Measurements from ENCODE around the gene YIPF4.
"Not testable (repeated sequence)": the region's sequence is repeated elsewhere in the genome, so short reads cannot be mapped to it uniquely, and the experiment has no call there.

The YIPF4 gene

DNA sequence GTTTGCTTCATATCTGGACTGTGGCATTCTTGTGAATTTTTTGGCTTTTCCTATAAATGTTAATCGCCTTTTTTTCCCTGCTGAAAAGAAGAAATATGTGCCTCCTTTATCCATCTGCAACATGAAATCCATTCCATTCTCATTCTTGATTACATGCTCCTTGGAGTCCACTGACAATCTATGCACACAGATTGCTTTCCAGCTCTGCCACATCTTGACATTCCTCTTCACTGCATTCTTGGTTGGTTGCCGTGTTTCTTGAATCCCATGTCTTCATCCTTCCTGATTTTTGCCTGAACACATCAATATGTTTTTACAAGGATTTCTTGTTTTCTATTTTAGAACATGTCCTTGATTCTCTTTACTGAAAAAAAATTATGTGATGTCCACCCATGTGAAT, 52.4 kb downstream of the YIPF4 start:
- Histone ChIP-seq H2AFZ (ENCODE audit: low read length) (no peak overlapping the region), H3K4me3 (ENCODE audit: low read depth, low read length, poor library complexity, severe bottlenecking) (no peak overlapping the region), H4K20me1 (ENCODE audit: insufficient read depth, low read length) (no peaks in the 10 kb centered on the region), H3K9ac (ENCODE audit: low read length) (no peak overlapping the region), H3K9me3 (ENCODE audit: low read length) (no peaks in the 10 kb centered on the region), H3K36me3 (ENCODE audit: insufficient read depth, low read length) (no peaks in the 10 kb centered on the region), H3K9me2 (ENCODE audit: low read depth, low read length) (no peaks in the 10 kb centered on the region), H3K4me1 (ENCODE audit: insufficient read depth, low read length, severe bottlenecking) (no peaks in the 10 kb centered on the region), H3K27ac (ENCODE audit: low read depth, low read length, poor library complexity, severe bottlenecking) (no peak overlapping the region), H3F3A (ENCODE audit: insufficient read depth, low read length) (no peaks in the 10 kb centered on the region), H3K4me2 (ENCODE audit: low read length) (no peak overlapping the region), H3K79me2 (ENCODE audit: insufficient read depth, low read length) (no peaks in the 10 kb centered on the region), H3K27me3 (ENCODE audit: insufficient read depth, low read length) (no peaks in the 10 kb centered on the region)
- TF ChIP-seq, protein P1, sequence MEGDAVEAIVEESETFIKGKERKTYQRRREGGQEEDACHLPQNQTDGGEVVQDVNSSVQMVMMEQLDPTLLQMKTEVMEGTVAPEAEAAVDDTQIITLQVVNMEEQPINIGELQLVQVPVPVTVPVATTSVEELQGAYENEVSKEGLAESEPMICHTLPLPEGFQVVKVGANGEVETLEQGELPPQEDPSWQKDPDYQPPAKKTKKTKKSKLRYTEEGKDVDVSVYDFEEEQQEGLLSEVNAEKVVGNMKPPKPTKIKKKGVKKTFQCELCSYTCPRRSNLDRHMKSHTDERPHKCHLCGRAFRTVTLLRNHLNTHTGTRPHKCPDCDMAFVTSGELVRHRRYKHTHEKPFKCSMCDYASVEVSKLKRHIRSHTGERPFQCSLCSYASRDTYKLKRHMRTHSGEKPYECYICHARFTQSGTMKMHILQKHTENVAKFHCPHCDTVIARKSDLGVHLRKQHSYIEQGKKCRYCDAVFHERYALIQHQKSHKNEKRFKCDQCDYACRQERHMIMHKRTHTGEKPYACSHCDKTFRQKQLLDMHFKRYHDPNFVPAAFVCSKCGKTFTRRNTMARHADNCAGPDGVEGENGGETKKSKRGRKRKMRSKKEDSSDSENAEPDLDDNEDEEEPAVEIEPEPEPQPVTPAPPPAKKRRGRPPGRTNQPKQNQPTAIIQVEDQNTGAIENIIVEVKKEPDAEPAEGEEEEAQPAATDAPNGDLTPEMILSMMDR (IDR thresholded peaks at IDR 0.05; ENCODE audit: low read length) = no peak
- TF ChIP-seq EZH2 (IDR thresholded peaks at IDR 0.05; ENCODE audit: borderline replicate concordance, low read length) = no peak

DNA sequence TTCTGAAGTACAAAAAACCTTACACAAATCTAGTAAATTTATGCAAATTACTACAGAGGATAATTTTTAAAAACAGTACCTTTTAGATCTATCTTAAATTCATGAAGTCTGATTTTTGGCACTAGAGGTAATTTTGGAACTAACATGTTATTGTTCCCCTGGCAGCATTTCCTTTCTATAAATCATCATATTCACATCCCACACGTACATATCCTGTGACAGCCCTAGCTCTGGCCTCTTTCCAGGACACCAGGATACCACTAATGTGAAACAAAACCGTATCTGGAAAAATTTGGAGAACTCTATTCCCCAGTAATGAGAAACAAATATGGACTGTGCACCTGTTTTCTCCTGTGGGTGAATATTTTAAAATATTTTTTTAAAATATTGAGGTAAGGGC, 65.1 kb downstream of the YIPF4 start:
- Histone ChIP-seq H3K27ac (ENCODE audit: low read depth, low read length, poor library complexity, severe bottlenecking) (no peak overlapping the region), H3K27me3 (ENCODE audit: insufficient read depth, low read length) (no peaks in the 10 kb centered on the region), H3F3A (ENCODE audit: insufficient read depth, low read length) (no peaks in the 10 kb centered on the region), H3K4me3 (ENCODE audit: low read depth, low read length, poor library complexity, severe bottlenecking) (no peak overlapping the region), H4K20me1 (ENCODE audit: insufficient read depth, low read length) (no peaks in the 10 kb centered on the region), H3K79me2 (ENCODE audit: insufficient read depth, low read length) (no peaks in the 10 kb centered on the region), H3K9me2 (ENCODE audit: low read depth, low read length) (no peaks in the 10 kb centered on the region), H3K9me3 (ENCODE audit: low read length) (no peaks in the 10 kb centered on the region), H3K36me3 (ENCODE audit: insufficient read depth, low read length) (no peaks in the 10 kb centered on the region), H3K4me2 (ENCODE audit: low read length) (no peak overlapping the region), H3K4me1 (ENCODE audit: insufficient read depth, low read length, severe bottlenecking) (no peaks in the 10 kb centered on the region), H2AFZ (ENCODE audit: low read length) (no peak overlapping the region), H3K9ac (ENCODE audit: low read length) (no peak overlapping the region)
- no peak for TF ChIP-seq EZH2 (IDR thresholded peaks at IDR 0.05; ENCODE audit: borderline replicate concordance, low read length)
- TF ChIP-seq, protein P1 (IDR thresholded peaks at IDR 0.05; ENCODE audit: low read length) = no peak

- not testable (repeated sequence) for H3K36me3 ChIP-seq (ENCODE audit: insufficient read depth, low read length); H2AFZ ChIP-seq (ENCODE audit: low read length); H3K27ac ChIP-seq (ENCODE audit: low read depth, low read length, poor library complexity, severe bottlenecking); H3K79me2 ChIP-seq (ENCODE audit: insufficient read depth, low read length); H3K9me2 ChIP-seq (ENCODE audit: low read depth, low read length); H3K9me3 ChIP-seq (ENCODE audit: low read length); H3K4me2 ChIP-seq (ENCODE audit: low read length); H3K9ac ChIP-seq (ENCODE audit: low read length); H3F3A ChIP-seq (ENCODE audit: insufficient read depth, low read length); H4K20me1 ChIP-seq (ENCODE audit: insufficient read depth, low read length); H3K4me3 ChIP-seq (ENCODE audit: low read depth, low read length, poor library complexity, severe bottlenecking); H3K4me1 ChIP-seq (ENCODE audit: insufficient read depth, low read length, severe bottlenecking); H3K27me3 ChIP-seq (ENCODE audit: insufficient read depth, low read length)
These were observed 73.1 kb downstream of the YIPF4 start for GRCh38 chr2:32350797-32351196.

DNA sequence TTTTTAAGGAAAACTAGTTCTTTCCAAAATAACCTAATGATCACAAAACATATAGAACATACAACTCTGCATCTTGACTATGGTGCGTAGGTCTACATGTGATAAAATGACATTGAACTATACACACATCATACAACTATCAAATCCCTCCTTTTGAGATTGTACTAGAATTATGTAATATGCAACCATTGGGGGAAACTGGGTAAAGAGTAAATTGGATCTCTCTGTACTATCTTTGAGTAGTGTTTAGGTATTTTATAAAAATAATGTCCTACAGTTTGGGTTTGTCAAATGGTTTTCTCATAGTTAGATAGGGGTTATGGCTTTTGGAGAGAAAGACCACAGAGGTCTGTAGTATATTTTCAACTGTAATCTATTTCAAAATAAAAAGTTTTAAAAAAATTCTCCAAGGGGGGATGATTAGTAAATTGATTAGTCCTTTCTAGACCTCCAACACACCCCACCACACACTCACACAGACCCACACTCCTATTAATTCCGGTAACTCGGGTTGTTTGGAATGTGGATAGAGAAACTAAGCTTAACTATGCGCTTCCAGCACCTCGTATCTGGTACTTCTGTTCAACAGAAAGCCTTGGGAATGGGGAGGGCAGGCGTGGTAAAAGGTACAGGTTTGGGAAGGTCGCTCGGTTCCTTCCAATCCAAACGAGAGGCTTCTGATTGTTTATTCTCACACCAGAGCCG, 78.4 kb downstream of the YIPF4 start:
- Histone ChIP-seq H3K9ac (ENCODE audit: low read length) (peak overlapping the region; percentile 99), H4K20me1 (ENCODE audit: insufficient read depth, low read length) (no peaks in the 10 kb centered on the region), H3F3A (ENCODE audit: insufficient read depth, low read length) (no peaks in the 10 kb centered on the region; the same call in 1 of the 2 replicates), H3K27me3 (ENCODE audit: insufficient read depth, low read length) (no peaks in the 10 kb centered on the region), H2AFZ (ENCODE audit: low read length) (0 out of 2 replicates have a peak overlapping the region, but pooled peaks have one; percentile 5), H3K27ac (ENCODE audit: low read depth, low read length, poor library complexity, severe bottlenecking) (peak overlapping the region; percentile 78), H3K4me3 (ENCODE audit: low read depth, low read length, poor library complexity, severe bottlenecking) (peak overlapping the region; percentile 99), H3K4me1 (ENCODE audit: insufficient read depth, low read length, severe bottlenecking) (peaks cover 33% of the 10 kb centered on the region), H3K9me3 (ENCODE audit: low read length) (no peaks in the 10 kb centered on the region), H3K79me2 (ENCODE audit: insufficient read depth, low read length) (peaks cover 37% of the 10 kb centered on the region), H3K36me3 (ENCODE audit: insufficient read depth, low read length) (peaks cover 15% of the 10 kb centered on the region), H3K4me2 (ENCODE audit: low read length) (peak overlapping the region; percentile 99), H3K9me2 (ENCODE audit: low read depth, low read length) (no peaks in the 10 kb centered on the region)
- TF ChIP-seq, protein P1 (IDR thresholded peaks at IDR 0.05; ENCODE audit: low read length) = no peak
- no peak for TF ChIP-seq EZH2 (IDR thresholded peaks at IDR 0.05; ENCODE audit: borderline replicate concordance, low read length)

Data from OCI-LY1 (cell line).